GM21529 (cell line): ENCODE data around the gene ZNF160.
"Not testable (repeated sequence)": the region's sequence is repeated elsewhere in the genome, so short reads cannot be mapped to it uniquely, and the experiment has no call there.

Experiments used
- ATAC-seq: cut with Tn5 transposase; IDR thresholded peaks from one replicate; pipeline ENCODE4 v1.9.1; 2021; ENCODE audit not compliant: unreplicated experiment

ZNF160 gene

DNA sequence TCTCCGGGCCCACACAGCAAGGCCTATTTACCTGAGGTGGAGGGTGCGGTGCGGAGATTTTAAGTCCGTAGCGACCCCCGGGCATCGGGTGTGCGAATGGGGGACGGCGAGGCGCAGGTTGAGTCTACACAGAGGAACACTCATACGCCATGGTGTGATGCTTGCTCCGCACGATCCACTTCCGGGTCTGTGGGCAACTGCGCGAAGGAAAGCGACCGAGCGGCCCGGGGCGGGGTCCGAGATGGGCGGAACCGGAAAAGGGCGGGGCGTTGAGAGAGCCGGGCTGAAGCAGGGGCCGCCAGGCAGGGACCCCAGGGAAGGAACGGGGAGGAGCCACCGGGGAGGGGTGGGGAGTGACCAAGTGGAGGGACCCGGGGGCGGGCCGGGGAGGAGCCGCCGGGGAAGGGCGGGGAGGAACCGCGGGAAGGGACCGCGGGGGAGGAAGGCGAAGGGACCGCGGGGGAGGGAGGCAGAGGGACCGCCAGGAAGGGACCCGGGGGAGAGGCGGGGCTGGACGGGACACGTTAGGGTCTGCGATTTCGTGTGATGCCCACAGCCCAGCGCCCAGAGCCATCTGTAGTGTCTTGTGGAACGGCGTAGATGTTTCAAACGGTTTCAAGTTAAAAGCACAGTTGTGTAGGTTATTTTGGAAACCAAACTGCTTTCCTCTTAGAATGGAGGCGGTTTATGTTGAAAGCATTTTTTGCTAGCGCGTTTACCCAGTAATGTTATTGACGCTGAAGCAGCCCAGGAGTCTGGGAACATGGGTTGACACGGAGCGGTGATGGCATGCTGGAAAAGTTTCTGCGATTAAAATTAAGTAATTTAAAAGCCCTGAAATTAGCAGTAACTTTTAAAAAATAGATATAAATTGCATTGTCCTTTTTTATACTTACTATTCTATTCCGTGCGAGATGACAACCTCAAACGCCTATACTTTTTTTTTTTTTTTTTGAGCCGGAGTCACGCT, at the start of gene ZNF160:
Gene ZNF160, minus strand, starts transcription at position 189 of the 970 bp plus-strand sequence. CDS start 17,146 bp downstream, outside the sequence.
- peak; percentile 97 for ATAC-seq

DNA sequence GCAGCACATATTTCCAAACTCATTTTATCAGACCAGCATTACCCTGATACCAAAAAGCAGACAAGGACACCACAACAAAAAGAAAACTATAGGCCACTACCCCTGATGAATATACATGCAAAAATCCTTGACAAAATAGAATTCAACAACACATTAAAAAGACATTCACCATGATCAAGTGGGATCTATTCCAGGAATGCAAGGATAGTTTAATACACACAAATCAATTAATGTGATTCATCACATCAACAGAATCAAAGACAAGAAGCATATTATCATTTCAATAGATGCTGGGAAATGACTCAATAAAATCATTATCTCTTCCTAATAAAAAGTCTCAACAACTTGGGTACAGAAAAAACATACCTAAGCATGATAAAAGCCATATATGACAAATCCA, 44.4 kb upstream of the ZNF160 start:
- no peak for ATAC-seq

DNA sequence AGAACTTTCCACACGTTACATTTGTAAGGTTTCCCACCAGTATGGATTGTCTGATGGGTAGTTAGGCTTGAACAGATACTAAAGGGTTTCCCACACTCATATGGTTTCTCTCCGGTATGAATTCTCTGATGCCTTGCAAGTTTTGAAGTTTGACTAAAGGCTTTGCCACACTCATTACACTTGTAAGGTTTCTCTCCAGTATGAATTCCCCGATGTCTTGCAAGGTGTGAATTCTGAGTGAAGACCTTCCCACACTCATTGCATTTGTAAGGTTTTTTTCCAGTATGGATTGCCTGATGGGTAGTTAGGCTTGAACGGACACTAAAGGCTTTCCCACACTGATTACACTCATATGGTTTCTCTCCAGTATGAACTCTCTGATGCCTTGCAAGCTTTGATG, 37.1 kb upstream of the ZNF160 start:
- no peak for ATAC-seq

DNA sequence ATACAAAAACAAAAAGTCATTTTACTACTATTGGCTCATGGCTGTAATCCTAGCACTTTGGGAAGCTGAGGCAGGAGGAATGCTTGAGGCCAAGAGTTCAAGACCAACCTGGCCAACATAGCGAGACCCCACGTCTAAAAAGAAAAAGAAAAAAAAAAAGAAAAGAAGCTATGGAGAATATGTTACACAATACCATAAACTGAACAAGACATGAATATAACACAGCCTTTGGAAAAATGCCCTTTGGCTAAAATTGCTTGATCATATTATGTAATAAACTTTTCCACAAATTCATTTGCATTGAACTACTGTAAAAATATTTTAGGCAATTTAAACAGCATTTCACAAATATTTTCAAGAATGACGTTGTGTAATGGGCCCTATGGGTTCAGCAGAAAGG, 33.2 kb upstream of the ZNF160 start:
- no peak for ATAC-seq

DNA sequence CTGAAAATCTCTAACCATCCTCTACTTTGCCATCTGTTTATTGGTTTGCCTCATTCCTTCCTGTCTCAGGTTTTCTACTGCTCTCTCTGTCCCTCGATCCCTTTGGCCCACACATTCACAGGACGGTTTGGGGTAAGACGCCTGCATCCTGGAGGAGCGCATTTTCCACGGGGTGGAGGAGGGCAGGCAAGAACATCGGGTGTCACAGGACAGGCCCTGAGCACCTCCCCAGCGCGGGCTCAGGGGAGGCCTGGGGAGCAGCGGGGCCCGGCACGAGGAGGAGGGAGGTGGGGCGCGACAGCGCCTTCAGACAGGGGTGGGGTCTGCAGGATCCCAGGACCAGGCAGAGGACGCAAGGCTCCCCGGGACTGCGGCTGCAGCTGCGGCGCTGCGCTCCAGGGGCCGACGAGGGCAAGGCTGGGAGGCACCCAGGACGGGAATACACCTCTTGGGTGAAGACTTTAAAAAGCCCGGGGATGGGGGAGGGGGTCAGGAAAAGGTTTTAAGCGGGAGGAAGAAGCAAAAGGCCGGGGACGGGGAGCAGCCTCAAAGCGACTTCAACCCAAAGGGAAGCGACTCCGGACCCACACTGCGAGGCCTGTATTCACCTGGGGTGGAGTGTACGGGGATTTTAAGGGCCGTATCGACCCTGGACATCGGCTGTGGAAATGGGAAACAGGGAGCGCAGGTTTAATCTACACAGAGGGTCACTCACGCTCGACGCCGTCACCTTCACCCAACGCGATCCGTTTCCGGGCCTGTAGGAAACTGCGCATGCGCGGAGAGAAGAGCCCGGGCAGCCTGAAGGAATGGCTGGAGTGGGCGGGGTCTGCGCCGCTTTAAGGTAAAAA, 29.1 kb upstream of the ZNF160 start, which contains the start of gene ZNF415:
Gene ZNF415, minus strand, starts transcription at position 770 of the 851 bp plus-strand sequence. CDS start 10,234 bp downstream, outside the sequence.
- no peak for ATAC-seq

DNA sequence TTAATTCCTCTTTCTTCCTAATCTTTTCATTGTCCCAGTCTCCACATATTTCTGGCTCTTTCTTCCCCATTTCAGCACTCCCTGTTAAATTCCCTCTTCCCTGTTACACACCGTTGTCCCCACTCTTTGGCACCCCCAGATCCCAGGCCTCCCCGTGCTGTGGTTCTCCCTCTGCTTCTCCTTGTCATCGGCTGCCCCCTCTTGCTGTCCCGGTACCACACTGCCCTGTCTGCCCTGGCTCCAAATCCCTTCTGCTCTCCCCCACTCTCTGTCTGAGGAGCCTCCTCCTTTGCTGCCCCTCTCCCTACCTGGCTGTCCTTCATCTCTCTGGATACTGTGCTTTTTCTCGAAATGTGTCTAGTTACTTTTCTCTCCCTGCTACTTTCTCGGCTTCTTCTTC, 28.5 kb upstream of the ZNF160 start:
- ATAC-seq, result no peak

DNA sequence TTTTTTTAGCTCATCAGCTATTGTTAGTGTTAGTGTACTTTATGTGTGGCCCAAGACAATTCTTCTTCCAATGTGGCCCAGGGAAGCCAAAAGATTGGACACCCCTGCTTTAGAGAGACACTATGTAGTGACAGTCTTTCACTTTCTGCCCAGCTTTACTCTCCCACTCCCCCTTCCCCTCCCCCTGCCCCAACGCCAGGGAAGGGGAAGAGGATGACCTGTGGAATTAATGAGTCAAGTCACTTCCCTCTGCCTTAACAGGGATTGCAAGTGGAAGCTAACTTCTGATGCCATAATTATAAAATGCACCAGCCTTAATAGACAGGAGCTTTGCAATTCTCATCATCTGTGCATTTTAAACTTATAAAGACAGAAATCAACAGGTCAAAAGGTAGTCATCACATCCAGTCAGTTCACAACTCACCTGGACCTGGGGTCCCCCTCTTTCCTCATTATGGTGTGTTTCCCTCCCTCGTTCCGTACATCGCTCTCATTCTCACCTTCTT, 27.9 kb upstream of the ZNF160 start:
- no peak for ATAC-seq

DNA sequence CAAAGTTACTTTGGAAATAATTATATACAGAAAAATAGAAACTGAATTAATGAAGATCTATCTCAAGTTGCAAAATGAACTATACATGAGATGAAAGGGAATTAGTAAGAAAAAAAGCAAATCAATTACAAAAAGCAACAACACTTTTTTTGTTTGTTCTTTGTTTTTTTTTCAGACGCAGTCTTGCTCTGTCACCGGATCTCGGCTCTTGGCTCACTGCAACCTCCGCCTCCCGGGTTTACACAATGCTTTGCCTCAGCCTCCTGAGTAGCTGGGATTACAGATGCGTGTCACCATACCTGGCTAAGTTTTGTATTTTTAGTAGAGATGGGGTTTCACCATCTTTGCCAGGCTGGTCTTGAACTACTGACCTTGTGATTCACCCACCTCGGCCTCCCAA, 27.3 kb upstream of the ZNF160 start:
- ATAC-seq, result no peak

DNA sequence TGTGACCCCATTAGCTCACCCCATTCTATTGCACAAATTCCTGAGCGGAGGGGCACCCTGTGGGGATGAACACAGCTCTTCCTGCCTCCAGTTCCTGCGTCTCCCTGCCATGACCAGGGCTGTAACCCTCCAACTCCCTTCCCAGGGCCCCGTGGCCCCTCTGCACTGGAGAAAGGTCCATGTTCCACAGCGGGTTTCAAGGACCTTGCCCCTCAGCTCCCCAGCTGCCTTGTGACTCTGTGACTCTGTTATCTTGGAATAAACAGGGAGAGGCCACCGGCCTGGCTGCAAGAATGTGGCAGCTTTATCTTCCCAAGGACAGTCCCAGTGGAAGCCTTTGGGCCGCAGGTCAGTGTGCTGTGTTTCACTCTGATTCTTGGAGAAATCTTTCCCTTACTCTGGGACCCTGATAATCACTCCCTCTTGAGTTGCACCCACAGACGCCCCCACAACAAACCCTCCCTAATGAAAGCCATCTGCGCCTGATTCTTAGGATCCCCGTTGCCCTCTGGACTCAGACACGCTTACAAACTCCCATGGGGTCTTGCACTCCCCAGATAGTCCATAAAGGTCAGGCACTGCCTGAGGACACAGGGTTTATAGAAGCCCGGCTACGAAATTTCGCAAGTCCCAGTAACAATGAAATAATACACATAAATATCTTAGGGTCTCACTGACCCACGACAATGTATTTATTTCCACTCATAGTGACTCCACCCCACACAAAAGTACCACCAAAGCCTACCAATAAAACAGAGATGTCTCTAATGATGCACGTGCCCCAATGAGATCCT, 23.7 kb upstream of the ZNF160 start:
- not testable (repeated sequence) for ATAC-seq

DNA sequence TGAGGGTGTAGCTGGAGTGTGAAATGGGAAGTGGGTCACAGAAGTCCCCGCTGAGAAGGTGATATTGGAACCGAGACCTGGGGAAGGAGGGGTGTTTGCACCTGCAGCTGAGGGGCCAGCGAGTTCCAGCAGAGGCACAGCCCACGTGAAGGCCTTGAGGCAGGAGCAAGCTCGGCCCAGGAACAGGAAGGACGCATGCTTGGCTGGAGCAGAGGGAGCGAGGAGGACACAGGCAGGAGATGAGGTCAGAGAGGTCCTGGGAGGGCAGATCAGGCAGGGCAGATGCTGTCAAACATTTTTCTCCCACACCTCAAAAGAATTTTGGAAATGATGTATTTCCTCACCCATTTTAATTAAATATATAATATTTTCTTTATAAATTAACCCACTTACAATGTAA, 20.2 kb upstream of the ZNF160 start:
- no peak for ATAC-seq

DNA sequence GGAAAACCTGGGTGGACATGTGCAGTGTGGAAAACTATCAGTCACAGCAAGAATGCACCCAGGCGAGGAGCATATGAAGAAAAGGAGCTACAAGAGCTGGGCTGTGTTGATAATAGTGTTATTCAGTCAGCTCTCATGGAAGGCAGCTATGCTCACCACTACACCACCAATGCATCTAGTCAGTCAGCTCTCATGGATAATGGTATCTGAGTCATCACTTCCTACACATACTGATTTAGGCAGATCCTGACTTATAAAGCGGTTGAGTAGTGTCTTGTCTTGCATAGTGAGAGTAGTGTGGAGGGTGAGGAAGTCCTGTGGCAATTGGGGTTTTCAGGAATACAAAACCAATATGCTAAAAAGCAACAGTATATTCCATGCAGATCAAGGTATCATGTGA, 9.1 kb upstream of the ZNF160 start:
- no peak for ATAC-seq

DNA sequence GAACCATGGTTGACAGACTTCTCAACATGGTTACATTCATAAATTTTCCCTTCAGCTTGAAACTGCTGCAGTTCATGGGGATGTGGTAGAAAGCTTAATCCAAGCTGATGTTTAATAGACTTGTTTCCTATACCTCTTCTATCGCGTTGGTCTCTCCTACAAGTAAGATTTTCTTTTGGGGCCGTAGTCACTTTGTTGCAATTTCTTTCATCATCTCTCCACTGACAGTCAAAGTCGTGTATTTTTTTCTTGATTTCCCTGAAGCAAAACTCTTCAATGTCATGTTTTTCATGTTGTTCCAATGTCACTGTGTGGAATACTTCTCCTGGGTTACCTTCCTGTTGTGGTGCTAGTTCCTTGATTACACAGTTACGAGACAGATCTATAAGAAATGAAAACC, 6.3 kb upstream of the ZNF160 start:
- ATAC-seq, result no peak

DNA sequence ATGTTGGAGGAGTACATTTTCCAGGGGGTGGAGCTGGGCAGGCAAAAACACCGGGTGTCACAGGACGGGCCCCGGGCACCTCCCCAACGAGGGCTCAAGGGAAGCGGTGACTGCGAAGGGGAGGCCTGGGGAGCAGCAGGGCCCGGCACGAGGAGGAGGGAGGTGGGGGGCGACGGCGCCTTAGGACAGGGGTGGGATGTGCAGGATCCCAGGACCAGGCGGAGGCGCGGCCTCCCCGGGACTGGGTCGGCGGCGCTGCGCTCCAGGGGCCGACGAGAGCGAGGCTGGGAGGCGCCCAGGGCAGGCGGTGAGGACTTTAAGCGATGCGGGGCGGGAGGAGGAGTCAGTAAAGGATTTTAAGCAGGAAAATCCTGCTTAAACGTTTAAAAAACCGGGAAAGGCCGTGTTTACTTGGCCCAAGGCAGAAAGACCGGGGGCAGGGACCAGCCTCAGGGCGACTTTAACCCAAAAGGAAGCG, 427 bp downstream of the ZNF160 start:
- peak; percentile 27 for ATAC-seq

DNA sequence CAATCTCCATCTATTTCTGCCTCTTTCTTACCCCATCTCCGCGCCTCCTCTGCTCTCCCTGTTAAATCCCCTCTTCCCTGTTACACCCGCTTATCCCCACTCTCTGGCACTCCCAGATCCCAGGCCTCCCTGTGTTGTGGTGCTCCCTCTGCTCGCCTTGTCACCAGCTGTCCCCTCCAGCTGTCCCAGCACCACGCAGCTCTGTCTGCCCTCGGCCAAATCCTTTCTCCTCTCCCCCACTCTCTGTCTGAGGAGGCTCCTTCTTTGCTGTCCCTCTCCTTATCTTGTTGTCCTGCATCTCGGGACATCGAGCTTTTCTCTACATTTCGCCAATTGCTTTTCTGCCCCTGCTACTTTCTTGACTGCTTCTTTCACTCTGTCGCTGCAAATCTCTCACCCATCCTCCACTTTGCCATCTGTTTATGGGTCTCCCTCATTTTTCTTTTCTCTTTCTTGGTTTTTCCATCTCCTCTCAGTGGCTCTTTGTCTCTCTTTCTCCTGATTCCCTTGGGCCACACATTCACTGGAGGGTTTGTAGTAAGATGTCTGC, 941 bp downstream of the ZNF160 start:
- ATAC-seq, result no peak

DNA sequence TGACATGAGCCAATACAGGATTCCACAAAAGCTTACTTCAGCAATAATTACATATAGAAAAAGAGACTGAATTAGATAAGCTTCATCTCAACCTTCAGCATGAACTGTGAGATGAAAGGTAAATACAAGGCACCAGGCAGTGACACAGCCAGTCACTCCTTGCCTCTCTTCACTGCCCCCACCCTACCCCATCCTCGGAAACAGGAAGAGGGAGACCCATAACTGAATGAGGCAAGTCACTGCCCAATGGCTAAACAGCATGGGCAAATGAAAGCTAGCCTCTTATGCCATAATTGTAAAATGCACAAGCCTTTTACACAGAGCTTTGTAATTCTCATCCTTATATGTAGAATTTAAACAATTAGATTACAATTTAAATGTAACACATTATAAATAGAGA, 1.7 kb downstream of the ZNF160 start:
- ATAC-seq, result no peak

DNA sequence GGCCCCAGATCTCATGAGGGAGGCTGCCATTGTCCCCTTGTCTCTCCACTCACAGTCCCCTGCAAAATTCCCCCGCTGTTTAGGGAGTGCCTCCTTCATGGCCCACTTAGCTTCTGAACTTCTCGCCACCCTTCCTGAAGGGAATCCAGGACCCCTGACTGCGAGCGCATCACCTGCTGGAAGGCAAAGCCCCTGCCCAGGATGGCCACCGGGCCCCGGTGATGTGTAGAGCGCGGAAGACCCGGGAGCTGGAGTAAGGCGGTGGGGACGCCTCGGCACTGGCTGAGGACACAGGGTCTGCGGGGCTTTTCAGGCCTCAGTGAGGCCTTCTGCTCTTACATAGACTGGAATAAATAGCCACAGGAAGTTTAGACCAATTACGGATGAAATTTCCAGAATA, 4.7 kb downstream of the ZNF160 start:
- not testable (repeated sequence) for ATAC-seq

DNA sequence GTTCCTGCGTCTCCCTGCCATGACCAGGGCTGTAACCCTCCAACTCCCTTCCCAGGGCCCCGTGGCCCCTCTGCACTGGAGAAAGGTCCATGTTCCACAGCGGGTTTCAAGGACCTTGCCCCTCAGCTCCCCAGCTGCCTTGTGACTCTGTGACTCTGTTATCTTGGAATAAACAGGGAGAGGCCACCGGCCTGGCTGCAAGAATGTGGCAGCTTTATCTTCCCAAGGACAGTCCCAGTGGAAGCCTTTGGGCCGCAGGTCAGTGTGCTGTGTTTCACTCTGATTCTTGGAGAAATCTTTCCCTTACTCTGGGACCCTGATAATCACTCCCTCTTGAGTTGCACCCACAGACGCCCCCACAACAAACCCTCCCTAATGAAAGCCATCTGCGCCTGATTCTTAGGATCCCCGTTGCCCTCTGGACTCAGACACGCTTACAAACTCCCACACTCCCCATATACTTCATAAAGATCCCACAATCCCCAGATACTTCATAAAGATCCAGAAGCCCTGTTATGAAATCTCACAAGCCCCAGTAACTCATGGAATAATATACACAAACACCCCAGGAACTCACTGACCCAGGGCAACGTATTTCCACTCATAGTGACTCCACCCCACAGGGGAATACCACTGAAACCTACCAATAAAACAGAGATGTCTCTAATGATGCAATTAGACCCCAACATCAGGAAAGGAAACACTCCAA, 6.1 kb downstream of the ZNF160 start:
- not testable (repeated sequence) for ATAC-seq

DNA sequence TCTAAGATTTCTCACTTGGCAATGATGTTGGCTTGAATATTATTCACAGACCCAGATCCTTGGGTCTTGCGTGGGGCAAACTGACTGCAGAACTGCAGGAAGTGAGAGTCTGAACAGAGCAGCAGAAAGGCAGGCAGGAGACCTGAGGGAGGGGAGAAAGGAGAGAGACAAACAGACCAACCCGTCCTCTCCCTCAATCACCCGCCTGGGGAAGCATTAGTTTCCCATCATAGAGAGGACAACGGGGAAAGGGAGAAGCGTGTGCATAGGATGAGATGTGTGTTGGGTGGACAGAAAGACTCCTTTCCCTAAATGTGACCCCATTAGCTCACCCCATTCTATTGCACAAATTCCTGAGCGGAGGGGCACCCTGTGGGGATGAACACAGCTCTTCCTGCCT, 6.6 kb downstream of the ZNF160 start:
- not testable (repeated sequence) for ATAC-seq

DNA sequence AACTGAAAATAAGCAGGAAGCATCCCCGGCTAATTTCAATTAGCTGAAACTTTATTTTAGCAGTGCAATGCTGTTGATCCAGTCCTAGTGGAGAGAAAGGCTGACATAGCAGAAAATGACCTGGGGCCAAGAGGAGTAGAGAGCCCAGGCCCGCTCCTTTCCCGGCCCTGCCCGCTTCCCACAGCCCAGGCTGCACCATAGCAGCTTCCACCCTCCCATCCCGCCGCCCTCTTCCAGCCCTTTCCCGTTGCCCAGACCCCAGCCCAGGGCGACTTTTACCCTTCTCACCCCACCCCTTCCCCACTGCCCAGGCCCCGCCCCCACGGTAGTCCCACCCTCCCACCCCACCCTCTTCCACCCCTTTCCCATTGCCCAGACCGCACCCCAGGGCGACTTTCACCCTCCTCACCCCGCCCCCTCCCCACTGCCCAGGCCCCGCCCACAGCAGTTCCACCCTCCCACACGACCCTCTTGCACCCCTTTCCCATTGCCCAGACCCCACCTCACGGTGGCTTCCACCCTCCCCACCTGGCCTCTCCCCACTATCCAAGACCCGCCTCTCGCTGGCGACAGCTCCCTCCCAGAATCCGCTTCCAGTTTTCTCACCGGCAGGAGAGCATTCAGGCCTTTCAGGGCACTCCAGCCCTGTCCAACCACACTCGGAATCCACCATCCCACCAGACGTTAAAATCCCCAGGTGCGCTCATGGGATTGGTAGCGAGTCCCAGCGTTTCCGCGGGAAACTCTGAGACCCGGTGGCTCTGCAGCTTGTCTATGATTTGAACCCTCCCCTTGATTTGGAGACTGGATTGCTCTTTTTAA, 8.3 kb downstream of the ZNF160 start:
- ATAC-seq, result no peak
